Esophagus squamous epithelium (tissue), 4 donors: ENCODE data around the gene JADE1.

Source experiments
- POLR2A ChIP-seq, 4 donors: fragments of 450-650 bp; IDR thresholded peaks; one replicate each; pipeline ENCODE4 v1.6.1; 2017; ENCODE audit warnings: antibody characterized with exemption in 4 of 4, mild to moderate bottlenecking in 4 of 4, moderate library complexity in 3 of 4
- TF ChIP-seq, protein P1 (sequence below), 6 experiments: fragments of 450-650 bp in 4 of 6; fragments of 200-600 bp in 2 of 6; sonication (generic) in 2 of 6; IDR thresholded peaks; one replicate each; pipeline ENCODE4 v1.5.1; 2016 to 2019; ENCODE audit warnings: antibody characterized with exemption in 6 of 6, mild to moderate bottlenecking in 4 of 6, moderate library complexity in 4 of 6

DNA sequence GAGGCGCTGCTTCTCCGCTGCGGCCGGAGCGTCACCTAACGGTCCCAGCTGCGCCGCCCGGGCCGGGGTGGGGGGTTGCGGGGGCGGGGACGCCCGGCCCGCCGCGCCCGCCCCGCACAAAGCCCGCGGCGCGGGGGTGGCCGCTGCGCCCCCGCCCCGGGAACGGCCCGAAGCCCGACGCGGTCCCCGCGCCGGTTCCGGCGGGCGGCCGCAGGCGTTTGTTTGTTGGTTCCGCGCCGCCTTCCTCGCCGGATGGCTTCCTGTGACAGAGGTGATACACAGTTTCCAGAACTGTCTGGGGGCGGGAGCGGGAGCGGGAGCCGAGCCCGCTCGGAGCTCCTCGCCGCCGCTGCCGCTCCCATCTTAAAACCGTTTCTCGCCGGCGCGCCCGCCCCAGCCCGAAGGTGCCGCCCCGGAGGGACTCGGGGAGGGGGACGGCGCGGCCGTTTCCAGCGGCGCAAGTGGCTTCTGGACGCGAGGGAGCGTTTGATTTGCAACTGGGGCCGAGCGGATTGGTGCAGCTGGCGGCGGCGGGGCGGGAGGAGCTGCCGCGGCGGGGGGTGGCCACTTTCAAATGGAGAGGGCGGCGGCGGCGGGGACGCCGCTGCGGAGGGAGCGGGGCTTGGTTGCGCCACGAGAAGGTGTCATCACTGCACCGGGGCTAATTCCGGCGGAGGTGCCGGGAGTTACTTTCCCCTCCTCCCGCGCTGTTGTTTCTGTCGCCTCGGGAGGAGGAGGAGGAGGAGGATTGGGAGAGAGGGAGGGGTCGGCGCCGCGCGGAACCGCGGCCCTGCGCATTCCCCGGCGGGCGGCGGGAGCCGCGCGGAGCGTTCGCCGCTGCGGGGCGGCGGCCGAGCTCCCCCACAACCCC lies 2.3 kb downstream of the JADE1 start:
- TF ChIP-seq, protein P1, sequence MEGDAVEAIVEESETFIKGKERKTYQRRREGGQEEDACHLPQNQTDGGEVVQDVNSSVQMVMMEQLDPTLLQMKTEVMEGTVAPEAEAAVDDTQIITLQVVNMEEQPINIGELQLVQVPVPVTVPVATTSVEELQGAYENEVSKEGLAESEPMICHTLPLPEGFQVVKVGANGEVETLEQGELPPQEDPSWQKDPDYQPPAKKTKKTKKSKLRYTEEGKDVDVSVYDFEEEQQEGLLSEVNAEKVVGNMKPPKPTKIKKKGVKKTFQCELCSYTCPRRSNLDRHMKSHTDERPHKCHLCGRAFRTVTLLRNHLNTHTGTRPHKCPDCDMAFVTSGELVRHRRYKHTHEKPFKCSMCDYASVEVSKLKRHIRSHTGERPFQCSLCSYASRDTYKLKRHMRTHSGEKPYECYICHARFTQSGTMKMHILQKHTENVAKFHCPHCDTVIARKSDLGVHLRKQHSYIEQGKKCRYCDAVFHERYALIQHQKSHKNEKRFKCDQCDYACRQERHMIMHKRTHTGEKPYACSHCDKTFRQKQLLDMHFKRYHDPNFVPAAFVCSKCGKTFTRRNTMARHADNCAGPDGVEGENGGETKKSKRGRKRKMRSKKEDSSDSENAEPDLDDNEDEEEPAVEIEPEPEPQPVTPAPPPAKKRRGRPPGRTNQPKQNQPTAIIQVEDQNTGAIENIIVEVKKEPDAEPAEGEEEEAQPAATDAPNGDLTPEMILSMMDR (IDR thresholded peaks at IDR 0.05): no peak
- TF ChIP-seq POLR2A (IDR thresholded peaks at IDR 0.05): peak in 3 of 4 donors; percentile 11 to 76 (median 73)
